HG03060 (cell line): ENCODE results near the gene SYT4.

Experiments used
- ATAC-seq: cut with Tn5 transposase; IDR thresholded peaks from one replicate; pipeline ENCODE4 v1.9.1; 2021; ENCODE audit warnings: low read depth, moderate number of reproducible peaks; ENCODE audit not compliant: unreplicated experiment

SYT4 gene

DNA sequence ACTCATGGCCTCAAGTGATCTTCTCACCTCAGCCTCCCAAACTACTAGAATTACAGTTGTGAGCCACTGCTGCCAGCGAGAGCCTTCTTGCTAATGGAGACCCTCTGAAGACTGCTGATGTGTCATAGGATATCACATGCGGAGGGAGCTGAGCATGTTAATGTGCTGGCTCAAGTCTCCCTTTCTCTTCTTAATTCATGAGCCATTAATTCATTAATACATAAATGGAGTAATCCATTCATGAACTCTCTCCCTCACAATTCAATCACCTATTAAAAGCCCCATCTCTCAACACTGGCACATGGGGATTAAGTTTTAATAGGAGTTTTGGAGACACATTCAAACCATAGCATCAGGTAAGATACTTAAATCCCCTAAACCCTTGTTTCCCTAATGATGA, 54.8 kb downstream of the SYT4 start:
- no peak for ATAC-seq

DNA sequence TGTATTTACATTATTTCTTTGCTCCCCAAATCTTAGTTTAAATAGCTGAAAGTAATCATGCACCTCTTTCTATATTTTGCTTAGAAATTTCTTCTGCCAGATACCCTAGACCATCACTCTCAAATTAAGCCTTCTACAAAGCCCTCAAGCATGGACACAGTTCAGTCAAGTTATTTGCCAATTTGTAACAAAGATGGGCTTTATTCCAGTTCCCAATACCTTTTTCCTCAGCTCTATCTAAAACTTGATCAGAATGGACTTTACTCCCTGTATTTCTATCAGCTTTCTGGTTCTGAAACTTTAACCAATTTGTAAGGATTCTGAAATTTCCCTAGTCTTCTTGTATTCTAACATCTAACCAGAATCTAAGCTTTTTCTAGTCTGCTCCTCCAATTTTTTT, 56.6 kb downstream of the SYT4 start:
- ATAC-seq: no peak
